A673 (cell line): Measurements from ENCODE around the gene VSTM4.

ENCODE experiments used
- CTCF ChIP-seq: fragments of 300-800, 200-600 bp; sonication (generic); conservative IDR thresholded peaks from 2 replicates; pipeline ENCODE4 v1.5.1; 2017; ENCODE audit warnings: low read depth, mild to moderate bottlenecking, antibody characterized with exemption, low read length, moderate library complexity, mixed read lengths
- EZH2 ChIP-seq: fragments of 200-600 bp; sonication (generic); IDR thresholded peaks from 2 replicates; pipeline ENCODE4 v1.6.1; 2017; ENCODE audit warnings: borderline replicate concordance, low read depth, mild to moderate bottlenecking, mixed read lengths, antibody characterized with exemption, low read length; ENCODE audit not compliant: poor library complexity, severe bottlenecking

GRCh38 chr10:49062229-49062628 lies 53.1 kb downstream of the VSTM4 start:
- TF ChIP-seq CTCF (no peak), EZH2 (no peak)
